LNCaP clone FGC (cell line): ENCODE results near the gene MRPL41.

Source experiments
- DNase-seq: peaks from one replicate; pipeline ENCODE4 v3.0.0-alpha.2; 2011; ENCODE audit warnings: low read depth
- H3K4me3 ChIP-seq: 2 replicates; pipeline ENCODE4 v1.5.1; 2011; ENCODE audit warnings: mild to moderate bottlenecking, low read depth, low read length, control low read depth
- TF ChIP-seq, protein P1 (sequence below): IDR thresholded peaks from 2 replicates; pipeline ENCODE4 v1.5.1; 2012; ENCODE audit warnings: mild to moderate bottlenecking; ENCODE audit not compliant: control insufficient read depth, insufficient read depth; ENCODE audit errors: extremely low read depth

Gene MRPL41

GRCh38 chr9:137519553-137519952, 32.1 kb upstream of the MRPL41 start:
- TF ChIP-seq, protein P1, sequence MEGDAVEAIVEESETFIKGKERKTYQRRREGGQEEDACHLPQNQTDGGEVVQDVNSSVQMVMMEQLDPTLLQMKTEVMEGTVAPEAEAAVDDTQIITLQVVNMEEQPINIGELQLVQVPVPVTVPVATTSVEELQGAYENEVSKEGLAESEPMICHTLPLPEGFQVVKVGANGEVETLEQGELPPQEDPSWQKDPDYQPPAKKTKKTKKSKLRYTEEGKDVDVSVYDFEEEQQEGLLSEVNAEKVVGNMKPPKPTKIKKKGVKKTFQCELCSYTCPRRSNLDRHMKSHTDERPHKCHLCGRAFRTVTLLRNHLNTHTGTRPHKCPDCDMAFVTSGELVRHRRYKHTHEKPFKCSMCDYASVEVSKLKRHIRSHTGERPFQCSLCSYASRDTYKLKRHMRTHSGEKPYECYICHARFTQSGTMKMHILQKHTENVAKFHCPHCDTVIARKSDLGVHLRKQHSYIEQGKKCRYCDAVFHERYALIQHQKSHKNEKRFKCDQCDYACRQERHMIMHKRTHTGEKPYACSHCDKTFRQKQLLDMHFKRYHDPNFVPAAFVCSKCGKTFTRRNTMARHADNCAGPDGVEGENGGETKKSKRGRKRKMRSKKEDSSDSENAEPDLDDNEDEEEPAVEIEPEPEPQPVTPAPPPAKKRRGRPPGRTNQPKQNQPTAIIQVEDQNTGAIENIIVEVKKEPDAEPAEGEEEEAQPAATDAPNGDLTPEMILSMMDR = no peak
- DNase-seq = no peak
- no peak overlapping the region for H3K4me3 ChIP-seq

DNA sequence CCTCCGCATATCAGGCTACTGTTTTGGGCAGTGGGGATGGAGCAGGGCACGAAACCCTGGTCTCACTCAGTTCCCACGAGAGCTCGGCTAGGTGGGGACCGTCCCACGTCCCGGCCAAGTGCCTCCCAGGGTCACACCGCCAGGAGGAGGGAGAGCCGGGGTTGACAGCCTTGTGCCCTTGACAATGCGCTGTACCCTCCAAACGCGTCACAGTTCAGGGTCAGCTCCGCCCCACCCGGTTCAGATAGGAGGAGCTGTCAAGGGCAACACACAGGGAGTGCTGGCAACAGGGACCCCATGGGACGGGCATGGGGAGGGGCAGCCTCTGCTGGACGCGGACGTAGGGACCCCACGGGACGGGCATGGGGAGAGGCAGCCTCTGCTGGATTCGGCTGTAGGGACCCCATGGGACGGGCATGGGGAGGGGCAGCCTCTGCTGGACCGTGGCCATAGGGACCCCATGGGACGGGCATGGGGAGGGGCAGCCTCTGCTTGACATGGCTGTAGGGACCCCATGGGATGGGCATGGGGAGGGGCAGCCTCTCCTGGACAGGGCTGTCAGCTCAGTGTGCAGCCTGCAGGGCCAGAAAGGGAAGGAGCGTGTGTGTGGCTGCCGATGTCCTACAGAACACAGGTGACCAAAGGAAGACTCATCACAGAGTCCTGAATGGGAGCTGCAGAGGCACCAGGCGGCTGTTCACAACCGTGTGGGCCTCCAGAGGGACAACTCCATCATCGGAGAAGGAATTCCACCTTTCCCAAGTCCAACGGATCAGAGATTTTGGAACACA, 30.9 kb upstream of the MRPL41 start:
- no peak for DNase-seq
- TF ChIP-seq, protein P1 = no peak
- H3K4me3 ChIP-seq = no peak overlapping the region

DNA sequence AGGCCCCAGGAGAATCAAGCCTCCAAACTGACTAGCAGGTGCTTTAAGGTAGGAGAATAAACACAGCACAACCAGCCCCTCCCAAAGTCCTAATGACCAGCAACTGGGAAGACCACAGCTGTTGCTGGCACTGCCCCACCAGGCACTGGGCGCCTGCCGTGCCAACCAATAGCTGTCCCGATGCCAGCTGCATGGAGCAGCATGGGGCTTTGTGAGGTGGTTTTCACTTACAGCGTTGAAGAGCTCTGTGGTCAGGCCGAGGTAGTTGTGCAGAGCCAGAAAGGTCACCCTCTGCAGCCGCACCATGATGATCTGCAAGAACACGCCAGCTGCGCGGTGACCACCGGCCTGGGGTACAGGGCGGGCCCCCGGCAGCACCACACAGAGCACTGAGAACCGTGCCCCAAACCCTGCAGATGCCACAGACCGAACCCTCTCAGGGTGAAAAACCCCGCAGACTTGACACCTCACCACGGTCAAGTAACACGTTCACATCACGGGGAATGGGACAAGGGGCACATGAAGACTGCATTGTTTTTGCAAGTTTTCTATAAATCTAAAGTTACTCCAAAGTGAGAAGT, 30.2 kb upstream of the MRPL41 start:
- TF ChIP-seq, protein P1 = no peak
- no peak overlapping the region for H3K4me3 ChIP-seq
- no peak for DNase-seq

DNA sequence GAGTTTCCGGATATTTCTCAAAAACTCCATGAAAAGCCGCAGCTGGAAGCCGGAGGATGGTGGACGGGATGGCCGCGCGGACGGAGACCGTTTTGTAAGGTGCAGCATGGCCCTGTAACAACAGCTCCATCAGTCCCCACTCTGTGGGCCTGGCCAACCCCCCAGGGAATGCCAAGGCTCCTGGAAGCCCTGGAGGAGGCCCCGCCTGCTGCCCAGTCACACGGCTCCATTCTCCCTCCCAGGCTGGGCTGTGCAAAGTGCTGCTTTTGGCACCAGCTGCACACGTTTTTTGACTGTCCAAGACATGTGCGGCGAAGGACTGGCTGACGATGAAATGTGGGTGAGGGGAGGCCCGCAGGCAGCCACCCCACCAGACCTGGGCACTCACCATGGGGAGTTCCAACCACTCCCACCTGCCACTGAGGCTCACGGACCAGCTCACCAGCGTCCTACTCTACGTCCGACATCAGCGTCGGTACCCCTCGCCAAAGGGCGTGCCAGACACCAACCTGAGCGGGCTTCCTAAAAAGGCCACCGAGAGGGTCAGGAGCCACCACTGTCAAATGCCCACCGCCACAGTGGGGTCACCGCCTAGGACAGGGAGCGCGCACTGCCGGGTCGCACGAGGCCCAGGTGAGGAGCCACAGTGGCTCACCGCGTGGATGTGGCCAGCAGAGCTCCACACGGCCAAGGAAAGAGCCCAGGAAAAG, 28.8 kb upstream of the MRPL41 start:
- DNase-seq = no peak
- H3K4me3 ChIP-seq = no peak overlapping the region
- TF ChIP-seq, protein P1 = no peak

DNA sequence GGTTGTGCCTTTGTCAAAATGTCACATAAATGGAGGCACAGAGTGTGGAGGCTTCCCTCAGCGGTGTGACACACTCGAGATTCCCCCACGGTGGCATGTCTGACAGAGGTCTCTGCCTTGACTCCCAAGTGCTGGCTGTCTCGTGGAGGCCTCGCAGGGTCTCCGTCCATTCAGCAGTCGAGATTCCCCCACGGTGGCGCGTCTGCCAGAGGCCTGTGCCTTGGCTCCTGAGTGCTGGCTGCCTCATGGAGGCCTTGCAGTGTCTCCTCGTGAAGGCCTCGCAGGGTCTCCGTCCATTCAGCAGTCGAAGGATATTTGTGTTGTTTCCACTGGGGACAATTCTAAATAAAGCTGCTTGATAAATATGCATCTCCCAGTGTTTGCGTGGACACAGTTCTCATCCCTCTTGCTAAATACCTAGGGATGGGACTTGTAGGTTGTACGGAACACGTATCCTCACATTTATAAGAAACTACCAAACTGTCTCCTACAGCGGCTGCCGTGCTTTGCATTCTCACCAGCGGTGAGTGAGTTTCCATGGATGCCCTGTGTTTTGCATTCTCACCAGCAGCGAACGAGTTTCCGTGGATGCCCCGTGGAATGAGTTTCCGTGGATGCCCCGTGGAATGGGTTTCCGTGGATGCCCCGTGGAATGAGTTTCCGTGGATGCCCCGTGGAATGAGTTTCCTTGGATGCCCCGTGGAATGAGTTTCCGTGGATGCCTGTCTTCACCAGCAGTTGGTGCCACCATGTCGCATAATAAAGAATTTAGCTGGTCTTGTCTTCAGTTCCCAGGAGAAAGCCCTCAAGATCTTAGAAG, 27.3 kb upstream of the MRPL41 start:
- TF ChIP-seq, protein P1 = no peak
- H3K4me3 ChIP-seq = no peak overlapping the region
- no peak for DNase-seq

DNA sequence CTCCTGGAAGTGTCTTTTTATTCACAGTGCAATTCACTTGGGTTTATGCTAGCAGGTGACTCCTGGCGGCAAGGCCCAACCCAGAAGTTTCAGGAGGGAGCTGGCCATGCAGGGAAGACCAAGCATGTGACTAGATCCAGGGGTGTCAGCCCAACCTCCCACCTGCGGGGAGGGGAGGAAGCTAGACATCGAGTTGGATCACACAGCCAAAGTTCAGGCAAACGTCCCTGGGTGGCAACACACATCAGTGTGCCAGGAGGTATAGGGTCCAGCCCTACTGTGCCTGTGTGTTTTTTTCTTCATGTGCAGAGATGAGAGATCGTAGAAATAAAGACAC, 26.7 kb upstream of the MRPL41 start:
- no peak overlapping the region for H3K4me3 ChIP-seq
- no peak for DNase-seq
- TF ChIP-seq, protein P1 = no peak
